ENCODE data around the gene ADARB1. TPM values are rescaled to one million over a fixed set of nuclear protein-coding genes. Genes with fewer than 3 reads are reported as not detected.

ADARB1 gene
- total RNA-seq, 2 experiments from 2014 or later, result 6.6 to 20.5 TPM

DNA sequence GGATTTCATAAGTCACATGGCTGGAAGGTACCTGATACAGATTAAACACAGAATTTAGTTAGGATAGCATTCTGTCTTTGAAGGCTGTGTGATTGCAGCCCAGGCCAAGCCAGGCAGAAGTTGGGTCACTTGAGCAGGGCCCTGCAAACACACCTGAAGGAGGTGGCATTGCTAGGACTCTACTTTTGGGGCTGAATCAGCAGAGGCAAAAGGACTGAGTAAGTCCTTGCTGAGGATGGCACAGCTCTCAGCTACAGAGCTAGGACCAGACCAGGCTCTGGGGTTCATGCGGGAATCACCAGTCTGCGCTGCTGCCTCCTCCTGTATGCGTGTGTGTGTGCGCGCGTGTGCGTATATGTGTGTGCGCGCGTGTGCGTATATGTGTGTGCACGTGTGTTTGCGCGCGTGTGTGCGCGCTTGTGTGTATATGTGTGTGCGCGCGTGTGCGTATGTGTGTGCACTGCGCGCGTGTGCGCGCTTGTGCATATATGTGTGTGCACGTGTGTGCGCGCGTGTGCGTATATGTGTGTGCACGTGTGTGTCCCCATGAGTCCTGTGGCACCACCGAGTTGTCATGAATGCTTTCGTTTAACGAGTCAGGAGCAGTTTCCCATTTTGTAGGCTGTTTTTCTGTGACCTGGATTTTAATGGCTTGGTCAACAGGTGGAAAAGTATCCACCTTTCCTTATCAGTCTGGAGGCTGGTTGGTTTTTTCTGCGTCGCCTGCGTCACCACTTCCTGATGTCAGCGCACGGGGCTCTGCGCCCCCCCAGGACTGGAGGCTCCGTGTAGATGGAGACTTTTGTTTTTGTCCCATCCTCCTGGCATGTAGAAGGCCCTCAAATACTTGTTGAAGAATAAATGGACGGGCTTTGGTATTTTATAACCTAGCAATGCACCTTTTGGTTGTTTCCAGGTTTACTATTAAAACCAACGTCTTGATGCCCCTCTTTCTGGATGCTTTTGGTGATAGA, 34.7 kb downstream of the ADARB1 start:
- no peak for DNase-seq (ENCODE audit: low spot score)
- CTCF ChIA-PET (ENCODE audit: unreplicated experiment), result interaction anchor here (0.9 to 3.0 kb wide), 4 partner anchors 11 to 20 kb away, joined by 3 to 14 read pairs (median 4); no protein-coding TSS in a partner anchor
- intact Hi-C loops (cut with micrococcal nuclease; ENCODE audit: unreplicated experiment), result no loop called here
- no peaks in the 10 kb centered on the region; the same call in 1 of the 2 replicates for H3K36me3 ChIP-seq (ENCODE audit: insufficient read depth, low read length)
- H3K79me2 ChIP-seq (ENCODE audit: insufficient read depth, low read depth, low read length), result no peaks in the 10 kb centered on the region
- TF ChIP-seq EZH2phosphoT487 (IDR thresholded peaks at IDR 0.05; ENCODE audit: borderline replicate concordance, low read depth, low read length), result no peak
- TF ChIP-seq, protein P1, sequence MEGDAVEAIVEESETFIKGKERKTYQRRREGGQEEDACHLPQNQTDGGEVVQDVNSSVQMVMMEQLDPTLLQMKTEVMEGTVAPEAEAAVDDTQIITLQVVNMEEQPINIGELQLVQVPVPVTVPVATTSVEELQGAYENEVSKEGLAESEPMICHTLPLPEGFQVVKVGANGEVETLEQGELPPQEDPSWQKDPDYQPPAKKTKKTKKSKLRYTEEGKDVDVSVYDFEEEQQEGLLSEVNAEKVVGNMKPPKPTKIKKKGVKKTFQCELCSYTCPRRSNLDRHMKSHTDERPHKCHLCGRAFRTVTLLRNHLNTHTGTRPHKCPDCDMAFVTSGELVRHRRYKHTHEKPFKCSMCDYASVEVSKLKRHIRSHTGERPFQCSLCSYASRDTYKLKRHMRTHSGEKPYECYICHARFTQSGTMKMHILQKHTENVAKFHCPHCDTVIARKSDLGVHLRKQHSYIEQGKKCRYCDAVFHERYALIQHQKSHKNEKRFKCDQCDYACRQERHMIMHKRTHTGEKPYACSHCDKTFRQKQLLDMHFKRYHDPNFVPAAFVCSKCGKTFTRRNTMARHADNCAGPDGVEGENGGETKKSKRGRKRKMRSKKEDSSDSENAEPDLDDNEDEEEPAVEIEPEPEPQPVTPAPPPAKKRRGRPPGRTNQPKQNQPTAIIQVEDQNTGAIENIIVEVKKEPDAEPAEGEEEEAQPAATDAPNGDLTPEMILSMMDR (conservative IDR thresholded peaks at IDR 0.05; ENCODE audit: low read length), result no peak
- peaks cover 77% of the 10 kb centered on the region for H3K4me1 ChIP-seq (ENCODE audit: insufficient read depth, low read length, poor library complexity, severe bottlenecking)
- no TSS peak for BruUV-seq (replicated peaks)
- peak overlapping the region; percentile 81 for H3K27ac ChIP-seq (ENCODE audit: low read depth, low read length, poor library complexity, severe bottlenecking)
- POLR2A ChIA-PET, result interaction anchor here (0.6 to 7.3 kb wide), 4 partner anchors 13 to 19 kb away, joined by 4 to 116 read pairs (median 28); no protein-coding TSS in a partner anchor
- H3K9me3 ChIP-seq (ENCODE audit: low read length), result 0 out of 2 replicates have a peak, but pooled peaks cover 7% of the 10 kb centered on the region
- peak overlapping the region; percentile 44 for H3K4me3 ChIP-seq (ENCODE audit: low read depth, low read length, poor library complexity, severe bottlenecking)
- H3K4me2 ChIP-seq (ENCODE audit: low read length), result peak overlapping the region; percentile 62
- H4K20me1 ChIP-seq (ENCODE audit: insufficient read depth, low read length), result no peaks in the 10 kb centered on the region
- no peak overlapping the region for H2AFZ ChIP-seq (ENCODE audit: low read length)
- H3K9me2 ChIP-seq (ENCODE audit: insufficient read depth, low read length), result no peaks in the 10 kb centered on the region

DNA sequence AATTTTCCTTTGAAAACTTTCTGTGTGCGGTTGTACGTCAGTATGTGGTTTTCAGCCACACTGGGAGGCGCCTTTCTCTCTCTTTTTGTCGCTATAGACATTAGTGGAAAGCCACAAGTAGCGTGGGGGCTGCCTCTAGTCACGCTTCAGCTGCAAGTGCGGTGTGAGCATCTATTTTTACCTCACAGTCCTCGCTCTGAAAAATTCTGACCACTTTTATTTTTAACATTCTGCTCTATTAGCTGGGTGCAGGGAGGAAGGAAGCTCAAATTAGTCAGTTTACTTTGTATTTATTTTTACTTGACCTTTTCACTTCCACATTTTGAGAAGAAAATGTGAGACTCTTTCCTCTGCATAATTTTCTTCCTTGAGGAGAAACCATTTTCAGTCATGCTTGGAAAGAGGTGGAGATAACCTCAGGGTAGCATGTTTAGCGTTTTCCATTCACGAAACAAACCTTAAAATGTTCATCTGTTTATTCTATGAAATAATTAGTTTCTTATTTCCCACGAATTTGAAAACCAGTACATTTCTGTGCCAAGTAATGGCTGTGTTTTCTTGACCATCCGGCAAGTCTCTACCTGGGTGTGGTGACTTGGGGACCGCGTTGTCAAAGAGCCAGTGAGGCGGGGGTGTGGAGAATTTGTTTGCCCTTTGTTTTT, 35.6 kb downstream of the ADARB1 start:
- CTCF ChIA-PET (ENCODE audit: unreplicated experiment), result interaction anchor here (1.1 to 3.0 kb wide), 3 partner anchors 15 to 236 kb away, joined by 3 to 14 read pairs (median 3); no protein-coding TSS in a partner anchor
- Histone ChIP-seq H3K36me3 (ENCODE audit: insufficient read depth, low read length) (no peaks in the 10 kb centered on the region; the same call in 1 of the 2 replicates), H2AFZ (ENCODE audit: low read length) (no peak overlapping the region), H3K4me2 (ENCODE audit: low read length) (peak overlapping the region; percentile 62), H4K20me1 (ENCODE audit: insufficient read depth, low read length) (no peaks in the 10 kb centered on the region), H3K79me2 (ENCODE audit: insufficient read depth, low read depth, low read length) (no peaks in the 10 kb centered on the region), H3K9me2 (ENCODE audit: insufficient read depth, low read length) (no peaks in the 10 kb centered on the region), H3K27ac (ENCODE audit: low read depth, low read length, poor library complexity, severe bottlenecking) (peak overlapping the region; percentile 81), H3K4me3 (ENCODE audit: low read depth, low read length, poor library complexity, severe bottlenecking) (peak overlapping the region; percentile 44), H3K4me1 (ENCODE audit: insufficient read depth, low read length, poor library complexity, severe bottlenecking) (peaks cover 69% of the 10 kb centered on the region), H3K9me3 (ENCODE audit: low read length) (0 out of 2 replicates have a peak, but pooled peaks cover 7% of the 10 kb centered on the region)
- TF ChIP-seq, protein P1 (conservative IDR thresholded peaks at IDR 0.05; ENCODE audit: low read length), result peak; percentile 49; the same call in 1 of the 2 replicates
- TF ChIP-seq EZH2phosphoT487 (IDR thresholded peaks at IDR 0.05; ENCODE audit: borderline replicate concordance, low read depth, low read length), result no peak
- intact Hi-C loops (cut with micrococcal nuclease; ENCODE audit: unreplicated experiment), result loop anchor here (1.0 to 2.0 kb wide), 2 partner anchors 18 to 35 kb away; partner anchors contain the start of gene ADARB1
- no TSS peak for BruUV-seq (replicated peaks)
- POLR2A ChIA-PET, result interaction anchor here (0.6 to 7.3 kb wide), 4 partner anchors 7 to 20 kb away, joined by 3 to 116 read pairs (median 4); no protein-coding TSS in a partner anchor
- peak; percentile 95 for DNase-seq (ENCODE audit: low spot score)

Data from OCI-LY7 (cell line).